GM13976 (cell line): ENCODE results near the gene ARHGEF9.

Source experiments
- DNase-seq: peaks from one replicate; pipeline ENCODE4 v3.0.0; 2012; ENCODE audit warnings: low spot score
- in situ Hi-C: fragments of 300-500 bp; cut with MboI; formaldehyde crosslinking; loops from one replicate; pipeline ENCODE4 v1.12.0; 2022; ENCODE audit warnings: low sequenced_read_pairs, mixed read lengths, inconsistent platforms; ENCODE audit not compliant: unreplicated experiment
- TF ChIP-seq, protein P1 (sequence below): IDR thresholded peaks from 2 replicates; pipeline ENCODE4 v1.5.1; 2012; ENCODE audit warnings: borderline replicate concordance, mild to moderate bottlenecking; ENCODE audit not compliant: insufficient read depth; ENCODE audit errors: extremely low read depth, missing control alignments, control extremely low read depth

ARHGEF9 gene

DNA sequence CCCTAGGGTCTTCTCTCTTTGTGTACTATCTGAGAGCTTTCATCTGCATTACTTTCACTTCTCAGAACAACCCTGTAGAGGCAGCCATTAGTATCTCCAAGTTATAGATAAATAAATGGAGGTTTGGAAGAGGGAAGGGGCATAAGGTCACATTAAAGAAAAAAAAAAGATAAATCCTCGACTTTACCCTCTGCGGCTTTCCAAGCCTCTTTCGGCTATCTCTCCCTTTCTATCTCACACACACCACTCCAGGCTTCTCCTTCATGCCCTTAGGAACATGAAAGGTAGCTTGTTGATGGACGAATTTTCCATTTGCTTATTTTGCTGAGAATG, 660 bp upstream of the ARHGEF9 start:
- TF ChIP-seq, protein P1, sequence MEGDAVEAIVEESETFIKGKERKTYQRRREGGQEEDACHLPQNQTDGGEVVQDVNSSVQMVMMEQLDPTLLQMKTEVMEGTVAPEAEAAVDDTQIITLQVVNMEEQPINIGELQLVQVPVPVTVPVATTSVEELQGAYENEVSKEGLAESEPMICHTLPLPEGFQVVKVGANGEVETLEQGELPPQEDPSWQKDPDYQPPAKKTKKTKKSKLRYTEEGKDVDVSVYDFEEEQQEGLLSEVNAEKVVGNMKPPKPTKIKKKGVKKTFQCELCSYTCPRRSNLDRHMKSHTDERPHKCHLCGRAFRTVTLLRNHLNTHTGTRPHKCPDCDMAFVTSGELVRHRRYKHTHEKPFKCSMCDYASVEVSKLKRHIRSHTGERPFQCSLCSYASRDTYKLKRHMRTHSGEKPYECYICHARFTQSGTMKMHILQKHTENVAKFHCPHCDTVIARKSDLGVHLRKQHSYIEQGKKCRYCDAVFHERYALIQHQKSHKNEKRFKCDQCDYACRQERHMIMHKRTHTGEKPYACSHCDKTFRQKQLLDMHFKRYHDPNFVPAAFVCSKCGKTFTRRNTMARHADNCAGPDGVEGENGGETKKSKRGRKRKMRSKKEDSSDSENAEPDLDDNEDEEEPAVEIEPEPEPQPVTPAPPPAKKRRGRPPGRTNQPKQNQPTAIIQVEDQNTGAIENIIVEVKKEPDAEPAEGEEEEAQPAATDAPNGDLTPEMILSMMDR, result no peak
- DNase-seq, result no peak
- in situ Hi-C loops, result no loop called here

DNA sequence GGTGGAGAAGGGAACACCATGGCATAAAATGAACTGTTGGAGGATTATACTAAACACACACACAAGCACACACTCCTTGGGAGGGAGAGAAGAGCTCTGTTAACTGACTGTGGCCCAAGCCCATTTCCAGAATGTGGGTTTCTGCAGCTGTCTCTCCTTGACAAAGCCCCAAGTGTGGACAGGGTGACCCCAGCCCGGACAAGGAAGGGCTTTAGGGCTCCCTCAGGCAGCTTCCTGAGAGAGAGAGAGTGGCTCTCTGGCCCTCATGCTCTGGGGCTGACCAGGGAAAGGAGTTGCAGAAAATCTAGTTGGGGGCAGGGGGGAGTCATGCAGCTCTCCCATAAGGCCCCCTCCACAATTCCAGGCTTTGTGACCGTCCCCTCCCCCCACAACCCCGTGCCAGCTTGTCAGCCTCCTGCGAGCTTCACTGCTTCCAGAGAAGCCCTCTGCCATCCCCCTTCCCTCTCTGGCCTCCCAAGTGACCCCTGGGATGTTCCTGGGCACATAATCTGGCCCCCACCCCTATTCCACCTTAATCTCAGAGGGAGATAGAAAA, 590 bp downstream of the ARHGEF9 start:
- TF ChIP-seq, protein P1, result no peak
- in situ Hi-C loops, result no loop called here
- DNase-seq, result peak; percentile 13

DNA sequence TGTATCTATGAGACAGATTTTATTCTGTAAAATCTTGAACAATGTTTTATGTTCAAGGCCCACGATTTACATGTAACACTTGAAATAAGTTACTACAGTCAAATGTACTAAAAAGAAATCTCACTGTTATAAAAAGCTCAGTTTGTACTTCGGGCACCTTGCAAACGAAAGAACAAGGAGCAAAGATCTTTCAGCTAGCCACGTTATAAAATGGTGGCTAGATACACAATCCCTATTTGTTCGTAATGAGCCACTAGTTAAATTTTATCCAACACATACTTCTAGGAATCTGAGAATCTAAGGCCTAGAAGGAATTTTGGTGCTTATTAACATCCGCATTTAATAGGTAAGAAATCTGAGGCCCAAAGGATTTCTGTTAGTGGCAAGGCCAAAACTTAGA, 2.5 kb downstream of the ARHGEF9 start:
- in situ Hi-C loops, result no loop called here
- TF ChIP-seq, protein P1, result no peak
- no peak for DNase-seq

DNA sequence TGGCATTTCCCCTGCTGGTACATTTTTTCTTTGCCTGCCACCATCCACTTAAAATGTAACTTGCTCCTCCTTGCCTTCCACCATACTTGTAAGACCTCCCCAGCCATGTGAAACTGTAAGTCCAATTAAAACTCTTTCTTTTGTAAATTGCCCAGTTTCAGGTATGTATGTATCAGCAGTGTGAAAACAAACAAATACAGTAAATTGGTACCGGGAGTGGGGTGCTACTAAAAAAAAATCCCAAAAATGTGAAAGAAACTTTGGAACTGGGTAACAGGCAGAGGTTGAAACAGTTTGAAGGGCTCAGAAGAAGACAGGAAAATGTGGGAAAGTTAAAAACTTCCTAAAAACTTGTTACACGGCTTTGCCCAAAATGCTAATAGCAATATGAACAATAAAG, 16.3 kb downstream of the ARHGEF9 start:
- no peak for DNase-seq
- in situ Hi-C loops, result no loop called here
- TF ChIP-seq, protein P1, result no peak

DNA sequence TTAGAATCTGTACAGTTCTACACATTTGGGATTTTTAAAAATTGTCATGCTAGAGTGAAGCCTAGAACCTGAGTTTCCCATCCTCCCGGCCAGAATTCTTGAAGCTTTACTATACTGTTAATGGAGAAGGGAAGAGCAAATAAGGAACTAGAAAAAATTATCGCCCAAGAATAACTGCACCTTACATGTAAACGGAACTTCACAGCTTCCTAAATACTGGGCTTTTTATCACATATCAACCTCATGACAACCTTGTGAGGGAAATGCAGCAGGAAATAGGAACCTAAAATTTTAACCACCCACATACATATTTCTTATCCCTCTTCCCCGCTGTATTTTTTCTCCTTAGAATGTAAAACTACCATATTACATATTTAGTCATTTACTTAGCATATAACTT, 19.3 kb downstream of the ARHGEF9 start:
- DNase-seq, result no peak
- in situ Hi-C loops, result no loop called here
- TF ChIP-seq, protein P1, result no peak

DNA sequence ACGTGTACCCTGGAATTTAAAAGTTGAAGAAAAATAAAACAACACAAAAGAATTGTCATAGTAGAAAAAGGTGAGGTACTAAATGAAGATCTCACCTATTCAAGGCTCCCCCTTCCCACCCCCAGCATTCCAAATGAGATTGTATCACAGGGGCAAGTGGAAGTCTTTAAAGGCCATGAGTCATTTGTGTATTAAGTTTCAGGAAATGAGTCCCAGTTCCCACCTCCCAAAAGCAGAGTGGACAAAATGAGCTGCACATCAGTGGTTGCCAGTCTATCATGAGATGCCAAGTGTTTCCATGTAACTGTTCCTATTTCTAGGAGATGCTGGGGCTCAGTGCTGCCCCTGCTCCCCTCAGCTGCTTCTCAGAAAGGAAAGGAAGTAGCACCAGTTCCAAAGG, 20.1 kb downstream of the ARHGEF9 start:
- in situ Hi-C loops, result no loop called here
- TF ChIP-seq, protein P1, result no peak
- DNase-seq, result no peak

DNA sequence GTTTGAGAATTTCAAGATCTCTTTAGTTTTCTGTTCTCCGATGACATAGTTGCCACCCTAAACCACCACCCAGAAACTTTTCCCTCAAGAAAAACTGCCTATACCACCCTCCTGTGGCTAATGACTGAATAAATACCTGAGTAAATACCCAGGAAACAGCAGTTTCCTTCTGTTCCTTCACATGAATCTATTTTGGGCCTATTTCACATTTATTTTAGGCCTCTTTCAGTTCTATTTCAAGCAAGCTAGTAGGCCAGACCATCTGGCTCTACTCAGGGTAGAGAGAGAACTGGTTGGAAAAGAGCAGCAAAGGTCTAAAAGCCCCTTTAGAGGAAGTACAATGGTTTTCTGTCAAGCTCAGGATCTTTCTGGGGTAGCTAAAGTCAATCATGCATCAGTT, 23.4 kb downstream of the ARHGEF9 start:
- no peak for DNase-seq
- TF ChIP-seq, protein P1, result peak; percentile 12

More for the DNA sequence above, 23.4 kb downstream of the ARHGEF9 start:
- in situ Hi-C loops, result no loop called here
